Small intestine (tissue), 7 donors: ENCODE results near the gene PRSS21. TPM values are rescaled to one million over a fixed set of nuclear protein-coding genes. Genes with fewer than 3 reads are reported as not detected.

Experiments
- DNase-seq, 2 donors: peaks; one replicate each; pipeline versions ENCODE4 v3.0.0 to v3.0.0-alpha.2; 2013
- FAIRE-seq: peaks from 2 replicates; lab custom pipeline; 2012; peaks lifted over from hg19 to GRCh38; lab: Jason Lieb, UNC
- H3K27ac ChIP-seq, 3 donors: one replicate each; pipeline ENCODE4 v1.5.1; 2013; ENCODE audit warnings: low read length in 2 of 3, mild to moderate bottlenecking in 2 of 3, control low read depth in 1 of 3, inconsistent platforms in 1 of 3, low read depth in 1 of 3, moderate library complexity in 1 of 3
- H3K27me3 ChIP-seq, 3 donors: one replicate each; pipeline ENCODE4 v1.6.1; 2013; ENCODE audit warnings: low read length in 3 of 3, inconsistent platforms in 1 of 3; ENCODE audit not compliant: control insufficient read depth in 3 of 3, insufficient read depth in 3 of 3
- H3K36me3 ChIP-seq, 3 donors: one replicate each; pipeline ENCODE4 v1.6.1; 2013; ENCODE audit warnings: low read length in 3 of 3, inconsistent platforms in 1 of 3, low read depth in 1 of 3, mild to moderate bottlenecking in 1 of 3, moderate library complexity in 1 of 3; ENCODE audit not compliant: control insufficient read depth in 3 of 3, insufficient read depth in 2 of 3
- H3K4me1 ChIP-seq, 3 donors: one replicate each; pipeline ENCODE4 v1.6.1; 2013; ENCODE audit warnings: low read length in 2 of 3, inconsistent platforms in 1 of 3, low read depth in 1 of 3, mild to moderate bottlenecking in 1 of 3, moderate library complexity in 1 of 3; ENCODE audit not compliant: control insufficient read depth in 3 of 3, insufficient read depth in 2 of 3
- H3K4me3 ChIP-seq, 3 donors: one replicate each; pipeline ENCODE4 v1.5.1; 2013; ENCODE audit warnings: low read length in 3 of 3, control low read depth in 1 of 3, inconsistent platforms in 1 of 3, low read depth in 1 of 3, mild to moderate bottlenecking in 1 of 3, moderate library complexity in 1 of 3
- H3K9me3 ChIP-seq, 2 donors: one replicate each; pipeline ENCODE4 v1.6.1; 2013; ENCODE audit warnings: low read depth in 1 of 2, low read length in 1 of 2; ENCODE audit not compliant: control insufficient read depth in 2 of 2, insufficient read depth in 1 of 2
- WGBS, 3 donors: extraction: QIAGEN DNeasy Blood & Tissue Kit; methylation state at CpG; one replicate each; pipeline ENCODE4 v1.1.7; 2013; 5-methylcytosine and 5-hydroxymethylcytosine counted together
- polyA plus RNA-seq, 4 donors: library from polyadenylated mRNA; stranded (reverse) in 3 of 4; unstranded in 1 of 4; fragments of 200-250 nt in 3 of 4; fragments of 120-200 nt in 1 of 4; gene quantifications; one replicate each; pipeline versions ENCODE4 v1.2.1 to v1.2.3, GENCODE V29; 2013
- donor health status: healthy with polysubstance abuse.
- donor health status: control.
- donor health status: control.
- donor health status: Bipolar disorder and iron deficiency.
- donor health status: healthy.

Gene PRSS21
- polyA plus RNA-seq, 4 donors = 0.15 to 0.19 TPM; not detected in 2

DNA sequence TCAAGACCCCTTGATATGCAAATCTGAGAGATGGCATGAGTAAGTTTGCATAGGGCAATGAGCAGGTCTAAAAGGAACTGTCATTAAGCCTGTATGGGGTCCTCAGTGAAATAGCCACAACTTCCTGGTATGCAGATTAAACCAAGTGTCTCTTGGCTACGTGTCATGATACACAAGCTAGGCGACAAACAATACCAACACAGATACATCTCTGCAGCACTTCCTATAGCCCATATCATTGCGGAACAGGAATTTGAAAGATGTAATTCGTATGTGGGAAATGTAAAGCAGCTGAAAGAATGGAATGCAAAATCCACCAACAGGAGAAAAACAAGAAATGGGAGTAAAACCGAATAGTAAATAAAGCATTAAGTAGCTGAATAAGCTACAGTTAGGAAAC lies 28.1 kb downstream of the PRSS21 start:
- no peak for FAIRE-seq
- WGBS, 3 donors = 74 to 83% (median 78%) methylated on average over 5 of the region's 5 CpGs
- no peak overlapping the region for H3K4me3 ChIP-seq

DNA sequence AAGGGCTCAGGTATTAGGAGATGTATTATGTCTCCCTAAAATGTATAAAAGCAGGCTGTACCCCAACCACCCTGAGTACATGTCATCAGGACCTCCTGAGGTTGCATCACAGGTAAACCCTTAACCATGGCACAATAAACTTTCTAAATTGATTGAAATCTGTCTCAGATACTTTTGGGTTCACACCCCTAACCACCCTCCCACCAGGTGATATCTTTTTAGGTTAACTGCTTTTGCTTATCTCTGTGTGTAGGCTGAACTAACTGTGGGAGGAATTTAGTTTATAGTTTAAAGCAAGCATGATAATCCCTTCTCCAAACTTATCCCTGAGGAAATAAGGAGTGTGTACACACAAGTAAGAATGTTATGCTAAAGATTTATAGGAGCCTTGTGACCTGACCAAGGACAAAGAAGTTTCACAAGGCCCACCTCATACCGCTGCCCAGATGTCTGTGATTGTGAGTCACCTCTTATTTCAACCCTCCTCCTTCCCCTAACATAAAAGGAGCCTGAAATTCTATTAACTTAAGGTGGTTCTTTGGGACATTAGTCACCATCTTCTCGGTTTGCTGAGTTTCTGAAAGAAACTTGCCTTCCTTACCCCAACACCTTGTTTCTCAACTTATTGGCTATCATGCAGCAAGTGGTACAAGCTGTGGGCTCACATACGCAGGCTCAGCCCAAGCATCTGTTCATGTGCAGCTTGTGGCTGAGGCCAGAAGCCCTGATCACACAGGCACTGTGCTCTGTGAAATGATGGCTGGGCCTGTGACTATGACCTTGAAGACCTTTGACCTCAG lies 29.7 kb downstream of the PRSS21 start:
- no peak overlapping the region for H3K27ac ChIP-seq
- H3K36me3 ChIP-seq = no peaks in the 10 kb centered on the region
- DNase-seq = no peak
- FAIRE-seq = no peak
- H3K4me1 ChIP-seq = peaks cover 0 to 5% (median 4%) of the 10 kb centered on the region in 3 donors
- peaks cover 0 to 7% of the 10 kb centered on the region in 2 donors for H3K9me3 ChIP-seq
- no peak overlapping the region for H3K4me3 ChIP-seq
- H3K27me3 ChIP-seq = peaks cover 0 to 7% (median 0%) of the 10 kb centered on the region in 3 donors
- WGBS, 3 donors = 44 to 54% (median 48%) methylated on average over 3 of the region's 3 CpGs

More for the DNA sequence above, 28.1 kb downstream of the PRSS21 start:
- H3K36me3 ChIP-seq = no peaks in the 10 kb centered on the region
- H3K4me1 ChIP-seq = peaks cover 0 to 11% (median 4%) of the 10 kb centered on the region in 3 donors
- H3K9me3 ChIP-seq = peaks cover 0 to 7% of the 10 kb centered on the region in 2 donors
- no peak for DNase-seq
- H3K27me3 ChIP-seq = peaks cover 0 to 7% (median 0%) of the 10 kb centered on the region in 3 donors
- no peak overlapping the region for H3K27ac ChIP-seq

DNA sequence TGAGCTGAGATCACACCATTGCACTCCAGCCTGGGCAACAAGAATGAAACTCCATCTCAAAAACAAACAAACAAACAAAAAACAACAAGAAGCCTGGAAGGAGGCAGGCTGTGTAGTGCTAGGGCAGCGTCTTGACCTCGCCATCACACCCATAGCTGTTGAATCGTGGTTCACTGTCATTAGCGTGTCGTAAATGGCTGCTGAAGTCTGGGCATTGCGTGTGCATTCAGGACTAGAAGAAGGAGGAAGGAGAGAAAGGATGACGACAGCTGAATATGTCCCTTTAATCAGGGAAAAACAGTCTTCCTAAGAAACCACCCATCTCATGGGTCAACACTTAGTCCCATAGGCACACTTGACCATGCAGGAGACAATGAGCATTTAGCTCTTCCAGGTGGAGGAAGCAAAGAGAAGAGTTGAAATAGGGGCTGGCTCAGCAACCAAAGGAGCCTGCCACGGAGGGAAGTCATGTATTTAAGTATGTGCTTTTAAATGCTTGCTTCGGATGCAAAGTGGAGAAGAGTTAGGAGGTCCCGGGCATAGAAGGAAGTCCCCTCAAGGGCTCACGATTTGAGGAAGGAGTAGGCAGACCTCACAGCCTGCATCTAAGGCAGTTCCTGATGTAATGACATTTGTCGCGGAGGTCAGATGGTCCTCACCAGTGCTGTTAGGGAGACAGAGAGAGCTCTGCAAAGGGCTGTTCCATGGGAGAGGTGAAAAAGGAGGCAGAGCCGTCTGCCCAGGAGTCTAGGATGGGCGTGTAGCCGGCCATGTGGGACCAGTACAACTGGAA lies 32.1 kb downstream of the PRSS21 start:
- Histone ChIP-seq H3K36me3 (no peaks in the 10 kb centered on the region), H3K9me3 (peaks cover 0 to 4% of the 10 kb centered on the region in 2 donors), H3K27ac (no peak overlapping the region), H3K4me1 (peaks cover 0 to 4% (median 0%) of the 10 kb centered on the region in 3 donors), H3K4me3 (no peak overlapping the region), H3K27me3 (peaks cover 0 to 5% (median 3%) of the 10 kb centered on the region in 3 donors)
- FAIRE-seq = no peak
- 65 to 75% (median 67%) methylated on average over 16 of the region's 16 CpGs for WGBS, 3 donors
- no peak for DNase-seq

DNA sequence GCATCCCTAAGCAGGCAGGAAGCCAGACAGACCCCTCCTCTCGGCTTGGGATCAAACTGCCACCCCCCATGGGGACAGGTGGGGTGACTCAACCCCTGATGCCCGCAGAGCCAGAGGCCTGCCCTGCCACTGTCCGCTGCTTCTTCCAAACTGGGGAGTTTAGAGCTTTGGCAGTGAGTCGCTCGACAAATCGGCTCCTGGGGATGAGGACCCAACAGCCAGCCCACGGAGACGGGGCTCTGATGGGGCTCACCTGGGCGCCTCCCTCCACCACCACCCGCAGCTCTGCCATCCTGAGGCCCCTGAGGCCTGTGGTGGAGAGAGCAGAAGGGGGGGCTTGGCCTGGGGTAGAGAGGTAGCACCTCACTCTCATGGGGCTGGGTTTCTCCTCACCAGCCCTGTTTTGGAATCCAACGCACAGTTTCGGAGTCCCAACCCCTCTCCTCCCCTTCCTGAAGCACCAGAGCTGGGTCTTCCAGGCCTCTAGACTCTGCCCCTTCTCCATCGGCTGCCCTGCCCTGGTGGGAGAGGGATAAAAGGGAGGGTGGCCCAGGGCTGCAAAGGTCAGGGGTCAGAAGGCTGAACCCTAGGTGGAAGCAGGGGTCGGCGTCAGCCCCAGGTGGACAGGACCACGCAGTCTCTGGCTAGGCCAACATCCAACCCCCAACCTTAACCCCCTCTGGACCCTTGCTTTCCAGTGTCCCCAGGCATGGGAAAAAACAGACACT lies 35.1 kb downstream of the PRSS21 start:
- DNase-seq (no peak), FAIRE-seq (no peak)
- no peak overlapping the region for H3K4me3 ChIP-seq
- peaks cover 0 to 12% of the 10 kb centered on the region in 2 donors for H3K9me3 ChIP-seq
- H3K27me3 ChIP-seq = peaks cover 0 to 10% (median 3%) of the 10 kb centered on the region in 3 donors
- 86 to 94% (median 91%) methylated on average over 13 to 16 of the region's 16 CpGs for WGBS, 3 donors
- peaks cover 0 to under 1% (median 0%) of the 10 kb centered on the region in 3 donors for H3K4me1 ChIP-seq
- H3K36me3 ChIP-seq = no peaks in the 10 kb centered on the region
- no peak overlapping the region for H3K27ac ChIP-seq

DNA sequence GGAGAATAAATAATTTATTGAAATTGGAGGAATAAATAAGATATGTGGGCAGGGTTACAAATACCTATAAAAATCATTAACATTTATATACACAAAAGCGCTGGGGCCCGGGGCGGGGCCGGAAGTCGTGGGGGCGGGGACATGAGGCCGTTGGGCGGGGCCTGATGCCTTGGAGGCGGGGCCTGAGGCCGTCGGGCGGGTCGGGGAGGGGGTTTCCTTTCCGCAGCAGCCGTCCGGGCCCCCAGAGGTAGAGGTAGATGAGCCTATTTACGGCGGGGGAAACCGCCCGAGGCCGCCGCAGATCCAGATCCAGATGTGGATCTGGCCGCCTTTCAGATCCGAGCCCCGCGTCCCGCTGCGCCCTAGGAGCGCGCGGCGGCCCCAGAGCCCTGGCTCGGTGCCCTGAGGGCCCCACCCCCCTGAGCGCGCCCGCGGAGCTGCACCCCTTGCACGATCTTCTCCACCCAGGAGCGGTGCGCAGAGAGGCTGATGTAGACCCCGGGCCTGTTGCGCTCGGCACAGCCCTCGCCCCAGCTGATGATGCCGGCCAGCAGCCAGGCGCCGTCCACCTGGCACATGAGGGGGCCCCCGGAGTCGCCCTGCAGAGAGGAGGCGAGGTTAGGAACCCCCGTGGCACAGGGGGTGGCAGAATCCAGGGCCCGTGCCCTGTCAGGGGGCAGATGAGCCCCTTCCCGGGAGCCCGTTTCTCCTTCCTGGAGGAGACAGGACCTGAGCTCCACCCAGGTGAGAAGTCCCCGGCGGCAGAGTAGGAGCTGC lies 35.9 kb downstream of the PRSS21 start:
- H3K27ac ChIP-seq = no peak overlapping the region
- peaks cover 0 to 12% (median 3%) of the 10 kb centered on the region in 3 donors for H3K27me3 ChIP-seq
- H3K9me3 ChIP-seq = peaks cover 0 to 12% of the 10 kb centered on the region in 2 donors
- DNase-seq (no peak), FAIRE-seq (no peak)
- H3K36me3 ChIP-seq = no peaks in the 10 kb centered on the region
- no peak overlapping the region for H3K4me3 ChIP-seq
- WGBS, 3 donors = 60 to 67% (median 62%) methylated on average over 36 to 56 of the region's 56 CpGs
- peaks cover 0 to 5% (median 0%) of the 10 kb centered on the region in 3 donors for H3K4me1 ChIP-seq

DNA sequence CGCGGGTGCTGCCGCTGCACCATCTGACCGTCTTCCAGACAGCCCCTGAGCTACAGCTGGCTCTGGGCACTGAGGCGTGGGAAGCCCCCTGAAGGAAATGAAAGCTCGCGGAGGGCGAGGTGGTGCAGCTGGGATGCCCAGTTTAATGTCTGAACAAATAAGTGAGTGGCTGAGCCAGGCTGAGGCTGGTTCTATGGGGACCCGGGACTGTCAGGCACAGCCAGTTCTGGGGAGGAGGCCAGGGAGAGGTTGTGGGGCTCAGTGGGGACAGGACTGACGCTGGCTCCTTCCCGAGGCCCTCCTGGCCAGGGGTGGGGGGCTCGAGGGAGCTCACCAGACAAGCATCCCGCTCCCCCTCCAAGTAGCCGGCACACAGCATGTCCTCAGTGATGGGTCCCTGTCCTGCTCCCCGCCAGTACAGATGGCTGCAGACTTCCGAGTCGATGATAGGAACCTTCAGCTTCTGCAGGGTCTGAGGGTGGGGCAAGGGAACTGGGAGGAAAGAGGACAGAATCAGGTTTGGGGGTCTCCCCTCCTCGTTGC lies 36.6 kb downstream of the PRSS21 start:
- Histone ChIP-seq H3K4me3 (no peak overlapping the region), H3K36me3 (no peaks in the 10 kb centered on the region), H3K27me3 (peaks cover 0 to 14% (median 3%) of the 10 kb centered on the region in 3 donors), H3K27ac (no peak overlapping the region), H3K9me3 (peaks cover 0 to 12% of the 10 kb centered on the region in 2 donors), H3K4me1 (peaks cover 0 to 10% (median 3%) of the 10 kb centered on the region in 3 donors)
- WGBS, 3 donors = 78 to 90% (median 83%) methylated on average over 15 to 18 of the region's 18 CpGs
- DNase-seq (no peak), FAIRE-seq (no peak)

DNA sequence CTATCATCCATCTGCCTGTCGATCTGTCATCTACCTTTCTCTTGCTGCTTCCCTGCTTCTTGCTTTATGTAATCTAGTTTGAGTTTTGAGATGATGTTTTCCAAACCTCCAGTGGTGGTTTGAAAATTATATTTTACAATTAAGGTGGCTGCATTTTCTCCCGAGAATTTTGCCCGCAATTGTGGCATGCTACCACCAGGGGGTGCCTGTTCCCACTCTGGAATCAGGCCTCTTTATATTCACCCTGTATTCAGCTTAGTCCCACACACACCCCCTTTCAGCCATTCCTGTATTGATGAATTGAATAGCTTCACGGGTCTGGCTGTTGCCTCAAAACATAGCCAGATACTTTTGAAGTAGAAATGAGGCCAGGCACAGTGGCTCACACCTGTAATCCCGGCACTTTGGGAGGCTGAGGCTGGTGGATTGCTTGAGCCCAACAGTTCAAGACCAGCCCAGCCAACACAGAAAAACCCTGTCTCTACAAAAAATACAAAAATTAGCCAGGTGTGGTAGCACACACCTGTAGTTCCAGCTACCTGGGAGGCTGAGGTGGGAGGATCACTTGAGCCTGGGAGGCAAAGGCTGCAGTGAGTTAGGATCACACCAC lies 37.8 kb downstream of the PRSS21 start:
- DNase-seq (no peak), FAIRE-seq (no peak)
- Histone ChIP-seq H3K27me3 (peaks cover 0 to 12% (median 9%) of the 10 kb centered on the region in 3 donors), H3K4me3 (no peak overlapping the region), H3K9me3 (peaks cover 0 to 12% of the 10 kb centered on the region in 2 donors), H3K36me3 (no peaks in the 10 kb centered on the region), H3K27ac (no peak overlapping the region), H3K4me1 (peaks cover 0 to 16% (median 3%) of the 10 kb centered on the region in 3 donors)
- WGBS, 3 donors = 55 to 76% (median 72%) methylated on average over 5 of the region's 5 CpGs
